A172 (cell line): ENCODE data around the gene SCNN1B. TPM values are rescaled to one million over a fixed set of nuclear protein-coding genes. Genes with fewer than 3 reads are reported as not detected.
"Not testable (repeated sequence)": the region's sequence is repeated elsewhere in the genome, so short reads cannot be mapped to it uniquely, and the experiment has no call there.

Source experiments
- DNase-seq: peaks from one replicate; pipeline ENCODE4 v3.0.0-alpha.2; 2015; ENCODE audit warnings: low spot score
- total RNA-seq: library from RNA; depleted of rRNA; stranded (reverse); fragments of >200 nt; shearing (Covaris generic); gene quantifications from 2 replicates; pipeline ENCODE4 v1.2.3, GENCODE V29; 2014

SCNN1B gene
- total RNA-seq, 1 experiment from 2014 or later, result not detected

DNA sequence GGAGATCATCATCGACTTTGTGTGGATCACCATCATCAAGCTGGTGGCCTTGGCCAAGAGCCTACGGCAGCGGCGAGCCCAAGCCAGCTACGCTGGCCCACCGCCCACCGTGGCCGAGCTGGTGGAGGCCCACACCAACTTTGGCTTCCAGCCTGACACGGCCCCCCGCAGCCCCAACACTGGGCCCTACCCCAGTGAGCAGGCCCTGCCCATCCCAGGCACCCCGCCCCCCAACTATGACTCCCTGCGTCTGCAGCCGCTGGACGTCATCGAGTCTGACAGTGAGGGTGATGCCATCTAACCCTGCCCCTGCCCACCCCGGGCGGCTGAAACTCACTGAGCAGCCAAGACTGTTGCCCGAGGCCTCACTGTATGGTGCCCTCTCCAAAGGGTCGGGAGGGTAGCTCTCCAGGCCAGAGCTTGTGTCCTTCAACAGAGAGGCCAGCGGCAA lies 78.4 kb downstream of the SCNN1B start:
- no peak for DNase-seq

DNA sequence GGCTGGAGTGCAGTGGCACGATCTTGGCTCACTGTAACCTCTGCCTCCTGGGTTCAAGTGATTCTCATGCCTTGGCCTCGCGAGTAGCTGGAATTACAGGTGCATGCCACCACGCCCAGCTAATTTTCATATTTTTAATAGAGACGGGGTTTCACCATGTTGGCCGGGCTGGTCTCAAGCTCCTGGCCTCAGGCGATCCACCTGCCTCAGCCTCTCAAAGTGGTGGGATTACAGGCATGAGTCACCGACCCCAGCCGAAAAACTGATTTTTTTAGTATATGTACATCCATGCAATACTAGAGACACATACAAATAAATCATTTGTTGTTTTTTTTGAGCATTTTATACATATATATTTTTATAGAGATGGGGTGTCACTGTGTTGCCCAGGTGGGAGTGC lies 79.6 kb downstream of the SCNN1B start:
- not testable (repeated sequence) for DNase-seq

DNA sequence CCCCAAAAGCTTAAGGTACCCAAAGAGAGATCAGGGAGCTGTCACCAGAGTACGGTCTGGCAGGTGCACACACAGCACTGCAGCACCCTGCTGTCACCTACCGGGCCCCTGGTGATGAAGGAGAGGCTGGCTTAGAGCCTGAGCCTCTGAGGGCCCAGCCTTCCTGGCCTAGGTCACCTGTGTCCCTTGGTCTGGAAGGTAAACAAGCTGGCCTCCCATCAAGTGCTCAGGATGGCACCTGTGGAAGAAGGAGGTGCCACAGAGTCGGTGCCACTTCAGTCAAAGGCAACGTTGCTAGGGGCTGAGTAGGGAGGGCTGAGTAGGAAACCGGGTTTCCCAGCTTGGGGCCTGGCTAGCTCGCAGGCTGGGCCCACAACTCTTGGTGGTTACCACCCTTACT lies 80.2 kb downstream of the SCNN1B start:
- DNase-seq, result no peak

- no peak for DNase-seq
These were observed 81.8 kb downstream of the SCNN1B start for GRCh38 chr16:23383881-23384280.

DNA sequence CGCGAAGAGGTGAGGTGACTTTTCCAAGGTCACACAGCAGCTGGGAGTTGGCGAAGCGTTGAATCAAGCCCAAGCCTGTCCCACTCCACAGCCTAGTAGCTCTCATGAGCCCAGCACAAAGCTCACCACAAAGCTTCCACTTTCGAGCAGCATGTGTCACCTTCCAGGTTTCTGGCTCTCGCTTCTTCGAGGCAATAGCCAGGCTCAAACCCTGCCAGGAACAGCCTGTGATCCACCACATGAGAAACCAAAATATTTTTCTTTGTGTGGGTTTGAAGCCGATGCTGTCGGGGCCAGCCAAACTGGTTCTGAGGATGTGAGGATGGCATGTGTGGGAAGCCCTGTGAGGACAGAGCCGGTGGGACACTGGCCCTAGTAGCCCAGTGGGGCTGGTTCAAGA lies 82.8 kb downstream of the SCNN1B start:
- DNase-seq, result no peak

- no peak for DNase-seq
These were observed 83.3 kb downstream of the SCNN1B start for GRCh38 chr16:23385441-23385840.

DNA sequence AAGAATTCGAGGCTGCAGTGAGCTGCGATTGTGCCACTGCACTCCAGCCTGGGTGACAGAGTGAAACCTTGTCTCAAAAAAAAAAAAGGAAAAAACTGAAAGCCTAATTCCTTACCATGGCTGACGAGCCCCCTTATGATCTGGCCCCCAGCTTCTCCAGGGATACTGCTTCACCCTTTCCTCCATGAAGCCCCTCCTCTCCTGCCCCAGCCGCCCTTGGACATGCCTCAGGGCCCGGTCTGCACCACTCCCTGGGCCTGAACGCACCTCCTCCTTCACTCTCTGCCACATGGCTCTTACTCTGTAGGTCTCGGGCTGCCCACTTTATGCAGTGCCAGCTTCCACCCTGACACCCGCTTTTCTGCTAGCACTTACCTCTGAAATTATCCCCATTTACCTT lies 85.6 kb downstream of the SCNN1B start:
- DNase-seq, result no peak

GRCh38 chr16:23388786-23389185 lies 86.7 kb downstream of the SCNN1B start:
- no peak for DNase-seq

DNA sequence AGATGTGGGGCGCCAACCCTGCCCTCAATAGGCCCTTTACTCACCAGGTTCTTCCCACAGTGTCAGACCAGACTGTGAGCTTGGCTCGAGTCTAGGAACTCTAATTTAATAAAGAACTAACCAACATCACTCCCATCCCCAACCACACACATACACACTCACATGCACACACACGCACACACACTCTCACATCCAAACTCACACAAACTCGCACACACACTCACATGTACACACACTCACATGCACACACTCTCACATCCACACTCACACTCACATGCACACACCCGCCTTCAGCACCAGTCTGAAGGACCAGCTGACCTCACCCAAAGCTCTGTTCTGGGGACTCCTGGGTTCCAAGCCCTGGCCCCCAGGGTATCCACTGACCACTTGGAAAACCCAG lies 87.1 kb downstream of the SCNN1B start:
- no peak for DNase-seq

GRCh38 chr16:23389936-23390335 lies 87.8 kb downstream of the SCNN1B start:
- DNase-seq, result not testable (repeated sequence)

GRCh38 chr16:23391381-23392222 lies 89.5 kb downstream of the SCNN1B start:
- no peak for DNase-seq

DNA sequence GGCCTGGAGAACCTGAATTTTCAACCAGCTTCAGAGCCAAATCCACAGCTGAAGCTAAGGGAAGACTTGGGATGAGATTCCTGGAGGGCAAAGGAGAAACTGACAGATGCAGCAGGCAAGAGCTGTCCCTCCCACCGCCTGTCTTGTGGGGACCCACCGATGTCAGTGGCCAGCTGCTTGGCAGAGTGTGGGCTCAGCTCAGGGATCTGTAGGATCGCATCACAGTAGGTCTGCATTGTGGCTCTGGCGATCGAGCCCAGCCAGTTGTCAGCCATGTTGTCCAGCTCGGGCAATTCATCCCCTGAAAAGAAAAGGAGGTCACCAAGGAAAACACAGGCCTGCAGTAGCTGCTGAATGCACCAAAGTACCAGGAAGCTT lies 90.1 kb downstream of the SCNN1B start:
- no peak for DNase-seq

DNA sequence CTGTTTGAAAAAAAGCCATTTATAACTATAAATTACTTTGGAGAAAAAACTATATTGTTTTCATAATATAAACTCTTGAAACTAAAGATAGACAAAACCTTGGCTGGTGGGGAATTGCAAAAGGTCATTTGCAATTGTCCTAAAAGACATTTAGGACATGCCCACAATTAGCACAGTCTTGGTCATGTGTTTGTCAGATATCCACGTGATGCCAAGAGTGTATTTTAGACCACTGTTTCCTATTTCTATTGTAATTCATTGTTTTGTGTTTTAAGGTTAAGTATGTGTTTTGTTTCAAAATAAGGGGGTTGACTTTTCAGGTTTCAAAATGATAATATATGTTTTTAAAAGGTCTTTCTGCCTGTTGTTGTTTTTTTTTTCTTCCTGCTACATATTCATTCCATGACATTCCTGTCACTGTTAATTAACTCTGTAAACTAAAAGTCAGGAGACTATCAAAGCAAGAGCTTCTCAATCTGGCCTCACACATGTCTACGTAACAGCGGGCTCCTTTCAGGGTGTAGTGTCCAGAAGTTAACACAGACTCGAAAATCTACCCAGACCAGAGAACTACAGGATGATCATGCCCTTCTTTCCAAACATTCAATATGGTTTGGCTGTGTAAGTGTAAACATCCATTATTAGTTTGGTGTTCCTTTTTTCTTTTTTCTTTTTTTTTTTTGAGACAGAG lies 92.2 kb downstream of the SCNN1B start:
- DNase-seq, result no peak

- DNase-seq, result no peak
These were observed 93.6 kb downstream of the SCNN1B start for GRCh38 chr16:23395732-23396131.

- DNase-seq, result no peak
These were observed 95.4 kb downstream of the SCNN1B start for GRCh38 chr16:23397464-23397863.

- DNase-seq, result no peak
These were observed 97.1 kb downstream of the SCNN1B start for GRCh38 chr16:23398987-23399805.

DNA sequence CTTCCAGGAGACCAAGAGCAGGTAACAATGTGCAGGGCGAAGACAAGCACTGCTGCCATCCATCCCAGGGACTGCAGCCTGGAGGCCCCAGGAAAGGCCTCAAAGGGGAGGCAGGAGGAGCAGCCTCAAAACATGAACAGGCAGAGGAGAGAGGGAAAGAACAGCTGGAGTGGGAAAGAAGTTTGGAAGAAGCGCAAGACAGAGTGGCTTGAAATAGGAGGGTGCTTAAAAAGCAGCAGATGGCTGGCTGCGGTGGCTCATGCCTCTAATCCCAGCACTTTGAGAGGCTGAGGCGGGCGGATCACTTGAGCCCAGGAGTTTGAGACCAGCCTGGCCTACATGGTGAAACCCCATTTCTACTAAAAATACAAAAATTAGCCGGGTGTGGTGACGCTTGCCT lies 98.3 kb downstream of the SCNN1B start:
- DNase-seq, result not testable (repeated sequence)

GRCh38 chr16:23401139-23401538 lies 99.0 kb downstream of the SCNN1B start:
- no peak for DNase-seq

DNA sequence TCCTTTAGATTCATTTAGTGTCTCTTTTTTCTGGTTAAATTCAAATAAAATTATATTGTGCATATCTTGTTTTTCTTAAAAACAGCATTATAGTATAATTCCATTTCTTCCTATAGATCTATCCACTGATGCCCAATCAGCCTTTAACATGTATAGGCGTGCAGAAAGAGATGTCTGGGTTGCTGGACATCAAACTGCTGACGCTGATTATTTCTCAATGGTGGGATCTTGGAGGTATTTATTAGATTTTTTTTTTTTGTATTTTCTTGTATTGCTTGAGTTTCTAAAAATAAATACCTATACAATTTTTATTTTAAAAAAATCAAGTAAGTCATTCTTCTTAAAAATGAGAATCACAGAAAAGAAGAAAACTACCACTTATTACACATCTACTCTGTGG lies 100.0 kb downstream of the SCNN1B start:
- DNase-seq, result no peak

DNA sequence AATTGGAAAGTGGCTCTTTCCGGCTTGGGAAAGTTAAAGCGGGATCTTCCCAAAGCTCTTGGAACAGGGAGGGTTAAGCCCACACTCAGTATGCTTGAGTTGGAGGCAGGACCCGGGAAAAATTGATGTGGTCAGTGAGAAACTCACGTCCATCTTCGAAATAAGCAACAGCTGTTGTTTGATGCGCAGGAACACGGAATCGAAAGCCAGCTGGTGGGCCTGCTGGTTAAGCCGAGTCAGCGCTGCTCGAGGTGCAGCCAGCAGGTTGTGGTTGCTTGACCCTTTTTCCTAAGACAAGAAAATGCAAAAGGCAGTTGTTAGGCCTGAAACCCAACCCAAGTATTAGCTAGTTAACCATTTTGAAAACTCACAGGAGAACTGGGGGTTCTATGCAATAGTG lies 101.4 kb downstream of the SCNN1B start:
- no peak for DNase-seq

GRCh38 chr16:23406024-23406423 lies 103.9 kb downstream of the SCNN1B start:
- DNase-seq, result no peak

DNA sequence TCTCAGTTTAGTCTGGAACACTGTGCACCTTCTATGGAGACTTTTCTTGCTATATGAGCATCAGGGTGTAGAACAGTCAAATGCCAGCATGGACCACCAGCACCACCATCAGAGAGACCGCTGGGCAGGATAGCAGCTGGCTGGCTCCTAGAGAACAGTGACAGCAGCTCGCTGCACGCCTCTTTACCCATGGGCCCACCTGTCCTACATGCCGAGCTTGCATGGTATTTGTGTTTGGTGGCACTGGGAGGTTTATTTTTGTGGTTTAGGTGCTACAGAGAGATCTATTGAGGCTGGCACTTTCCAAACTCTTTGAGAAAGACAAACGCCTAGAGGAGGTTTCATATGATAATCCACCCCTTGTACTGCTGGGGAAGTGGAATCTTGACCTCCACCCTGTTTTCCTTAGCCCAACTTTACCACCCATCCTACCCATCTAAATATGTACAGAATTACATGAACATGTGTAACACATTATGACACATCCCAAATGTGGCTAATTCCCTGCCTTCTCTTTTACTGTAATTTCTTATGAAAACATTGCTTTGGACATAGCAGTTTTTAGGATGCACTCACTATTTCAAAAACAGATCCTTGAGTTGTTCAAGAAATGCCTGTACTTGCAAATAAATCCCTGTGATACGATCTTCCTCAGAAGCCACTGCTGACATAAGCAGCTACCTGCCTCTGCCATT lies 104.6 kb downstream of the SCNN1B start:
- DNase-seq, result no peak
